Activated naive CD8-positive, alpha-beta T cell treated with anti-CD3 and anti-CD28 coated beads, Interleukin-2, amount 50 U/mL, for 24 hours (primary cell): ENCODE measurements around the gene KLHL28.

ENCODE experiments used
- ATAC-seq: fragments of 150-1000 bp; cut with Tn5 transposase; one replicate; pipeline ENCODE4 v1.10.0; 2021
- DNase-seq: peaks from one replicate; pipeline ENCODE4 v3.0.0; 2021
- H3K27ac Mint-ChIP-seq: one replicate; pipeline ENCODE4 v1.8.0; 2021; ENCODE audit warnings: mild to moderate bottlenecking, mixed read lengths
- H3K27me3 Mint-ChIP-seq: one replicate; pipeline ENCODE4 v1.8.0; 2021; ENCODE audit warnings: mixed read lengths
- H3K36me3 Mint-ChIP-seq: one replicate; pipeline ENCODE4 v1.8.0; 2021; ENCODE audit warnings: low read depth, mixed read lengths
- H3K4me1 Mint-ChIP-seq: one replicate; pipeline ENCODE4 v1.8.0; 2021; ENCODE audit warnings: mixed read lengths
- H3K4me3 Mint-ChIP-seq: one replicate; pipeline ENCODE4 v1.8.0; 2021; ENCODE audit warnings: mild to moderate bottlenecking, moderate library complexity, mixed read lengths
- H3K9me3 Mint-ChIP-seq: one replicate; pipeline ENCODE4 v1.8.0; 2021; ENCODE audit warnings: mixed read lengths

KLHL28 gene

DNA sequence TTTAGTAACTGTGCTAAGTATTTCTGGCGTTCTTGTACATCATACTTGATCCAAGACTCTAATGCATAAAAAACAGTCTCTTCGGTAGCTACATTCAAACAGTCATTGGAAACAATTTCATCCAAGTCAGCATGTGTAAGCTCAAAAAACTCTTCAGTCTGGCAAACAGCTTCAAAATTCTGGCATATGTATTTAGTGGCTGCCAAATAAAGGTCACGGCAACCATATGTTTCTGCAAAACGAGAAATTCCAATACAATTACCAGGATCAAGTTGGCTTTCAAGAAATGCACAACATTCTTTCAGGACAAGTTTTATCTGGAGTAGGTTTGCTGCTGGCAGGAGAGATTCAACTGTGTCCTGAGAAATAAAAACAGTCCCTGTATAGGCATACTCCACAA is 16.5 kb downstream of the KLHL28 start:
- Mint-ChIP-seq H3K9me3 (peaks cover 4% of the 10 kb centered on the region), H3K4me3 (no peak overlapping the region)

DNA sequence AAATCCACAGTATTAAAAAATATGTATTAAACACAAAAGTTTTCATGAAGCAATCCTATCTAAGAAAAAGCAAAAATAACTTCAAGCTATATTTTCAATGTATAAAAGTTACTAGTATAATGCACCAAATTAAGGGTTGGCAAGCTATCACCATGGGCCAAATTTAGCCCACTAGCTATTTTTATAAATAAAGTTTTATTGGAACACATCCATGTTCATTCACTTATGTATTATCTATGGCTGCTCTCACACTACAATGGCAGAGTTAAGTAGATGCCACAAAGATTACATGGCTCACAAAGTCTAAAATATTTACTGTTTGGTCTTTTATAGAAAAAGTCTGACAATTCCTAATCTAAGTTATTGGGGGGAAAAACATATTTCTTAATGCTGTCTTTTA is 17.6 kb downstream of the KLHL28 start:
- no peaks in the 10 kb centered on the region for H3K27me3 Mint-ChIP-seq
- no peak for ATAC-seq
- H3K4me1 Mint-ChIP-seq = peaks cover 23% of the 10 kb centered on the region
- no peak overlapping the region for H3K27ac Mint-ChIP-seq
- H3K36me3 Mint-ChIP-seq = peaks cover 70% of the 10 kb centered on the region
- no peak for DNase-seq
- peaks cover 4% of the 10 kb centered on the region for H3K9me3 Mint-ChIP-seq
- no peak overlapping the region for H3K4me3 Mint-ChIP-seq

More for the DNA sequence above, 16.5 kb downstream of the KLHL28 start:
- H3K27ac Mint-ChIP-seq = no peak overlapping the region
- ATAC-seq (no peak), DNase-seq (no peak)
- H3K36me3 Mint-ChIP-seq = peaks cover 63% of the 10 kb centered on the region
- no peaks in the 10 kb centered on the region for H3K27me3 Mint-ChIP-seq
- H3K4me1 Mint-ChIP-seq = peaks cover 28% of the 10 kb centered on the region

DNA sequence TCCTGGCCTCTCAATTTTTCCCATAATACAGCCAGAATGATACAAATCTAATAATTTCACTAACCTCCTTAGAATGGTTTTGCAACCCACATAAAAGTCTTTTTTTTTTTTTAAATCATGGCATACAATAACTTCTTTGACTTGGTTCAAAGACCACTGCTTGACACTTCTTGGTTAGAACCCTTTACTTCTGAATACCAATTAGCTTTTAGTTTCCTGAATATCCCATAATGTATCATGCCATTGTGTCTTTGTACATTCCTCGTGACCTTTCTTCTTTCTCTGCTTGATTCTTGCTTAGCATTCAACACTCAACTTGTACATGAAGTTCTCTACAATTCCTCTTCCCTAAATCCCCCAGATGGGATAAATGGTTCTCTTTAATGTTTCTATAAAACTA is 19.3 kb downstream of the KLHL28 start:
- Mint-ChIP-seq H3K4me3 (no peak overlapping the region), H3K27me3 (no peaks in the 10 kb centered on the region), H3K27ac (no peak overlapping the region), H3K9me3 (peaks cover 4% of the 10 kb centered on the region), H3K4me1 (peaks cover 22% of the 10 kb centered on the region), H3K36me3 (peaks cover 73% of the 10 kb centered on the region)
- ATAC-seq (no peak), DNase-seq (no peak)

DNA sequence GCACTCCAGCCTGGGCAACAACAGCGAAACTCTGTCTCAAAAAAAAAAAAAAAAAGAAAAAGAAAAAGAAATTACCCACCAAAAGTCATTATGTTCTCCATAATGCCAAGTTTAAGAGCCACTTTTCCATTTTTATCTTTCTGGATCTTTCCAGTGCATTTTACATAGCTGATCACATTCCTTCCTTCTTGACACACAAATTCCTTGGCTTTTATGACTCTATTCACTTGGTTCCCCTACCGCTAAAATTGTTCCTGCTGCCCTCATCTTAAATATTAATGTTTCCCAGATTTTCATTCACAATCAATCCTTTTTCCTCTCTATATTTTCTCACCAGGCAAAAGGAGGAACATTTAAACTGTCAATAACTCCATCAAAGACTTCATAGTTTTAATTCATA is 20.2 kb downstream of the KLHL28 start:
- Mint-ChIP-seq H3K36me3 (peaks cover 69% of the 10 kb centered on the region), H3K27ac (no peak overlapping the region), H3K27me3 (no peaks in the 10 kb centered on the region), H3K9me3 (peaks cover 4% of the 10 kb centered on the region), H3K4me1 (peaks cover 20% of the 10 kb centered on the region), H3K4me3 (no peak overlapping the region)
- no peak for DNase-seq
- no peak for ATAC-seq

DNA sequence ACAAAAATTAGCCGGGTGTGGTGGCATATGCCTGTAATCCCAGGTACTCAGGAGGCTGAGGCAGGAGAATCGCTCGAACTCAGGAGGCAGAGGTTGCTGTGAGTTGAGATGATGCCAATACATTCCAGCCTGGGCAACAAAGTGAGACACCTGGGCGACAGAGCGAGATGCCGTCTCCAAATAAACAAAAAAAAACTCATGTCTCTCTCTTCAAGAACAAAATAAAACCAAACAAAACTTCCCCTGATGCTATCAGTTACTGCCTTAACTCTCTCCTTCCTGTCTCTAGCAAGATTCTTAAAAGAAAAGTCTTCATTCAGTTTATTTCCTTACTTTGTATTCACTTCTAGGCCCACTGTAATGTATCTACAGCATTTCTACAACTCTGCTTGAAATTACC is 20.8 kb downstream of the KLHL28 start:
- H3K36me3 Mint-ChIP-seq = peaks cover 74% of the 10 kb centered on the region
- H3K27me3 Mint-ChIP-seq = no peaks in the 10 kb centered on the region
- no peak for DNase-seq
- no peak for ATAC-seq
- H3K4me1 Mint-ChIP-seq = peaks cover 26% of the 10 kb centered on the region
- peaks cover 4% of the 10 kb centered on the region for H3K9me3 Mint-ChIP-seq
- H3K4me3 Mint-ChIP-seq = no peak overlapping the region
- H3K27ac Mint-ChIP-seq = no peak overlapping the region

DNA sequence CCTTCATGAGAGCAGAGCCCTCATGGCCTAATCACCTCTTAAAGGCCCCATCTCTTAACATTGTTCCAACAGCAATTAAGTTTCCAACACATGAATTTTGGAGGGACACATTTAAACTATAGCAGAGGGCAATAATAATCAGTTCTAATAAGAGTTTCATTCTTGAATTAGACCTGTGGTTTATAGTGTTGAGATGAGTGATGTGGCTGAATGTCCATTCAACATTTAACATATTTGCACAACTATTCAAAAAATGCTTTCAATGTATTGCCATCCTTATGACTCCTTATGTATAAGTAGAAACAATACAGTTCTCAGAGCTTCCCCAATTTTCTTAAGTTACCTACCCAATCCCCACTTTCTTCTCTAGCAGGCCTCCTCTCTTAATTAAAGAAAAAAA is 21.5 kb downstream of the KLHL28 start:
- peaks cover 4% of the 10 kb centered on the region for H3K9me3 Mint-ChIP-seq
- no peak overlapping the region for H3K4me3 Mint-ChIP-seq
- H3K27ac Mint-ChIP-seq = no peak overlapping the region
- peaks cover 26% of the 10 kb centered on the region for H3K4me1 Mint-ChIP-seq
- peaks cover 68% of the 10 kb centered on the region for H3K36me3 Mint-ChIP-seq
- DNase-seq (no peak), ATAC-seq (no peak)
- no peaks in the 10 kb centered on the region for H3K27me3 Mint-ChIP-seq

DNA sequence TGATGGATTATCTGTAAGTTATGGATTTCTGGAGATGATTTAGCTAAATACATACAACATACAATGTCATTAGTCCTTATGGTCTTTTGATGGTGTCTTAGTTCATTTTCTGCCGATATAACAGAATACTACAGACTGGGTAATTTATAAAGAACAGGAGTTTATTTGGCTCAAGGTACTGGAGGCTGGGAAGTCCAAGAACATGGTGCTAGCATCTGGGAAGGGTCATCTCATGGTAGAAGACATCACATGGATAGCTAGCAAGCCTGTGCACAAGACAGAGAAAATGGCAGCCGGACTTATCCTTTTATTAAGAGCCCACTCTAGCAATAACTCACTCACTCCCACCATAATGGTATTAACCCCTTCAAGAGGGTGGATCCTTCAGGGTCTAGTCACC is 24.2 kb downstream of the KLHL28 start:
- no peaks in the 10 kb centered on the region for H3K27me3 Mint-ChIP-seq
- DNase-seq = no peak
- H3K36me3 Mint-ChIP-seq = peaks cover 55% of the 10 kb centered on the region
- no peak overlapping the region for H3K4me3 Mint-ChIP-seq
- no peak for ATAC-seq
- no peak overlapping the region for H3K27ac Mint-ChIP-seq
- H3K4me1 Mint-ChIP-seq = peaks cover 26% of the 10 kb centered on the region
- H3K9me3 Mint-ChIP-seq = peaks cover 4% of the 10 kb centered on the region

DNA sequence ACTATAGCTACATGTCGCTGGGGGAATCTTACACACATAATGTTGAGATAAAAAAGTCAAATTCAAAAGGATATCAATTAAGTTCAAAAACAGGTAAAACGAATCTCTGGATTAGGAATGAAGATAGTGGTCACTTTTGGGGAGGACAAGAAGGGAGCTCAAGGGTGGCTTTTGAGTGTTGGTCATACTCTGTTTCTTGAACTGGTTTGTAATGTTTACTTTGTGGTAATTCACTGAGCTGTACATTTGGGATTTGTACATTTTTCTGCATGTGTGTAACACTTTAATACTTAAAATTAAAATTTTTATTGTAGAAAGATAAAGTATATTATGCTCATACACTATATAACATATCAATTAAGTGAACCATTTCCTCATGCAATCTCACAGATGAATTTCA is 26.6 kb downstream of the KLHL28 start:
- Mint-ChIP-seq H3K4me3 (no peak overlapping the region), H3K36me3 (peaks cover 40% of the 10 kb centered on the region), H3K4me1 (peaks cover 14% of the 10 kb centered on the region), H3K27ac (no peak overlapping the region), H3K9me3 (no peaks in the 10 kb centered on the region), H3K27me3 (no peaks in the 10 kb centered on the region)
- no peak for ATAC-seq
- DNase-seq = no peak

DNA sequence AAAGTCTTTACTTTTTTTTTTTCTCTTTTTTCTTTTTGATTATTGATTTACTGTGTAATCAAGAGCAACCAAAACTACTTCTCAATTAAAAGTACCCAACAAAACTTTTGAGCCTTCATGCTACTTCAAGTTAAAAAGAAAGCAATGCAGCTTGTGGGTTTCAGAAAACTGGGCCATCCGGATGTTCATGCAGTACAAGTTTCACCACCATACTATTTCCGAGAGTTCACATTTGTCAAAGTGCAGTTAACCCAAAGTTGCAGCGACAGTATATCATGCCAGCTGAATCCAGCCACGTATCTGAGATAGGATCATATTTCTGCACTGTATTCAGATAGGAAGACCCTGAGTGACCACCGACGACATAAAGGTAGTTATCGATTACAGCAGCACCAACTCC is 33.0 kb downstream of the KLHL28 start:
- Mint-ChIP-seq H3K4me3 (no peak overlapping the region), H3K9me3 (no peaks in the 10 kb centered on the region), H3K27me3 (no peaks in the 10 kb centered on the region), H3K4me1 (peaks cover 4% of the 10 kb centered on the region), H3K27ac (no peak overlapping the region), H3K36me3 (peaks cover 12% of the 10 kb centered on the region)
- ATAC-seq = no peak
- no peak for DNase-seq

DNA sequence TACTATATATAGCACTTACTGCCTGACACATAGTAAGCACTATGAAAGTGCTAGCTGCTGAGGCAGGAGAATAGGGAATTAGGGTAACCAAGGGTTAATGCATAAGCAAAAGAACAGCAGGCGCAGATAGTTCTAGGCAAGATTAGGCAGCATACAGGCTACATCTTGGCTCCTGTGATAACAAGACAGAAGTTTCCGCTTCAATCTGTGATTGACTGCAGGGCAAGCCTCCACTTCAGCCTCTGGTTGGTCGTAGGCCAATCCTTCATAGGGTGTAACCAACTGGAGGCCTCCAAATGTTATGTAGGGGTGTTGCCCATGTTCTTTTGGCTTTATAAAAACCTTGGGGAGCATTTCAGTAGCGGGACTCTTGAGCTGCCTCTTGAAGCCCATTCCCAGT is 46.9 kb downstream of the KLHL28 start:
- Mint-ChIP-seq H3K4me3 (no peak overlapping the region), H3K36me3 (no peaks in the 10 kb centered on the region), H3K4me1 (no peaks in the 10 kb centered on the region), H3K9me3 (no peaks in the 10 kb centered on the region), H3K27ac (no peak overlapping the region), H3K27me3 (peaks cover 22% of the 10 kb centered on the region)
- DNase-seq = no peak
- no peak for ATAC-seq

DNA sequence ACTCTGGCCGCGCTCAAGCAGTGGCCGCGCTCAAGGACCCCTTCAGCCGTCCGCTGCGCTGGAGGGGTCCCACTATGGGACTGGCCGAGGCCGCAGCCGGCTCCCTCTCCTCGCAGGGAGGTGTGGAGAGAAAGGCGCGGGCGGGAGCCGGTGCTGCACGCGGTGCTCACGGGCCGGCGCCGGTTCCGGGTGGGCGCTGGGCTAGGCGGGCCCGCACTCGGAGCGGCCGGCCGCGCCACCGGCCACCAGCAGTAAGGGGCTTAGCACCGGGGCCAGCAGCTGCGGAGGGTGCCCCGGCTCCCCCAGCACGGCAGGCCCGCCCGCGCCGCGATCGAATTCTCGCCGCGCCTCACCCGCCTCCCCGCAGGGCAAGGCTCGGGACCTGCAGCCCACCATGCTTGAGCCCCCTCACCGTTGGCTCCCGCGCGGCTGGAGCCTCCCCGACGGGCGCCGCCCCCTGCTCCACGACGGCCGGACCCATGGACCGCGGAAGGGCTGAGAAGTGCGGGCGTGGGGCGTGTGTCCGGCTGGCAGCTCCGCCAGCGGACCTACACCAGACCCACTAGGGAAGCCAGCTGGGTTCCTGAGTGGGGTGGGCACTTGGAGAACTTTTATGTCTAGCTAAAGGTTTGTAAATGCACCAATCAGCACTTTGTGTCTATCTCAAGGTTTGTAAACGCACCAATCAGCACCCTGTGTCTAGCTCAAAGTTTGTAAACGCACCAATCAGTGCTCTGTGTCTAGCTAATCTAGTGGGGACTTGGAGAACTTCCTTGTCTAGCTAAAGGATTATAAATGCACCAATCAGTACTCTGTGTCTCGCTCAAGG is 49.5 kb downstream of the KLHL28 start:
- Mint-ChIP-seq H3K9me3 (no peaks in the 10 kb centered on the region), H3K4me3 (peak overlapping the region; percentile 29), H3K36me3 (no peaks in the 10 kb centered on the region), H3K27me3 (peaks cover 30% of the 10 kb centered on the region), H3K27ac (no peak overlapping the region), H3K4me1 (no peaks in the 10 kb centered on the region)
- ATAC-seq (peak; percentile 36), DNase-seq (no peak)

DNA sequence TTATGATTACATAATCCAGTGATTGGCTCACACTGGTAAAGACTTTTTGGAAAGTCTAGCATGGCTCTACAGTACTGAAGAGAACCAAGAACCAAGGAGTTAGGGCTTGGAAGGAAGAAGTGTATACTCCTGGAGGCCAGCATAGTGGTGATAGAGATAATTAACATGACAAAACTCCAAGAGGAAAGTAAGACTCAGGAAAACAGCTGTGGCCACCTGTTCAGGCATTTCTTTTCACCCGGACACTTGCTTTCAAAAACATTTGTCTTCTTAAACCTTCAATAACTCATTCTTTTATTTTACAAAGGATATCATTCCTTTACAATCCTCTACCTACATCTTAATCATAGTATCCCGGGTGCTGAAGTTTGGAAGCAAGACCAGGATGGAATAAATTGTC is 50.9 kb downstream of the KLHL28 start:
- H3K4me3 Mint-ChIP-seq = no peak overlapping the region
- ATAC-seq (no peak), DNase-seq (no peak)
- no peaks in the 10 kb centered on the region for H3K36me3 Mint-ChIP-seq
- H3K4me1 Mint-ChIP-seq = no peaks in the 10 kb centered on the region
- H3K27ac Mint-ChIP-seq = no peak overlapping the region
- peaks cover 30% of the 10 kb centered on the region for H3K27me3 Mint-ChIP-seq
- no peaks in the 10 kb centered on the region for H3K9me3 Mint-ChIP-seq

DNA sequence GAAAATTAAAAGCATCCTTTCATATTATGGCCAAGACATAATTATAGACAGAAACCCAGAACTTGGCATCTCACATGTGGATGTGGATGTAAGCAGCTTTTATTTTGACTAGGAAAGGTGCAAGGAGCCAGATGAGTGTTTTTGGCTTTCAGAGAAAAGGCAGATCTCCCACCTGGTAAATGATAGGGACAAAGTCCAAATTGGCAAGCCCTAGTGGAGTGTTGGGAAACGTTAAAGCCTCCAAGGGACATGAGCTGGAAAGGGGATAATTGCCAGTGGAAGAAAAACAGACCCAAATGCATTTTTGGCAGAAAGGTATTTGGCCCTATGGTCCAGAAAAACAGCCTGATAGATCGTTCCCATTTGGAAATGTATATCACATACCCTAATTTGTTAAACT is 60.1 kb downstream of the KLHL28 start:
- Mint-ChIP-seq H3K27ac (no peak overlapping the region), H3K36me3 (no peaks in the 10 kb centered on the region), H3K4me1 (peaks cover 15% of the 10 kb centered on the region), H3K4me3 (no peak overlapping the region), H3K27me3 (no peaks in the 10 kb centered on the region), H3K9me3 (no peaks in the 10 kb centered on the region)
- ATAC-seq (no peak), DNase-seq (no peak)

DNA sequence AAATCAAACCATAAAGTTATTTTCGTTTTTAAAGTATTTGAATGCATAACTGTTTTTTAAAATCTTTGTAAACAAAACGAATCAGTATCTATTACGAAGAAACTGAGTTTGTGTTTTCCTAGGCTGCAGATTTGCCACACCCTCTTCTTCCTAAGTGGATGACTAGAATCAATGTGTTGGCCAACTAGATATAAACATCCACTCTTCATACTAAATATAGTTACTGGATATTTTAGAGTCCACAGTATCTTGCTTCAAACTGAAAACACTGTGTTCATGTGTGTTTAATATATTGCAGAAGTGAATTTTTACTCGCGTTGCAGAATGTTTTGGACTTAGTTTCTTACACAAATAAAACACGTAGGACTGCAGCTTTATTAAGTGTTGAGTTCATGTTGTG is 63.2 kb downstream of the KLHL28 start:
- DNase-seq = no peak
- H3K27ac Mint-ChIP-seq = no peak overlapping the region

DNA sequence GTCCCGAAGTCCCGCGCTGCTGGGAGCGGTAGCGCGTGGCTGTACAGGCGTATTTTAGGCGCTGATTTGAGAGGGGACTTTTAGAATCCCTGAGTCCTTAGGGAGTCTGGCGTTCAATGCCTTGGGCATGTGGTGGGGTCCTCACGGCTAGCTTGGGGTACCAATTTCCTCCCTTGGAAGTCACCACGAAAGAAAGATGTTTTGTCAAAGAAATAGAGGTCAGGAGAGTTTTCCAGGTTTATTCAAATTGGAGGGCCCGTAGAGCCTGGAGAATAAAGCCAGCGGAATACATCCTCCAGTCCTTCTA is 63.9 kb downstream of the KLHL28 start:
- Mint-ChIP-seq H3K4me1 (peaks cover 18% of the 10 kb centered on the region), H3K4me3 (peak overlapping the region; percentile 87), H3K27ac (peak overlapping the region; percentile 86), H3K27me3 (no peaks in the 10 kb centered on the region), H3K36me3 (no peaks in the 10 kb centered on the region), H3K9me3 (no peaks in the 10 kb centered on the region)
- DNase-seq (no peak), ATAC-seq (no peak)

More for the DNA sequence above, 63.2 kb downstream of the KLHL28 start:
- no peaks in the 10 kb centered on the region for H3K9me3 Mint-ChIP-seq
- no peaks in the 10 kb centered on the region for H3K27me3 Mint-ChIP-seq
- peak overlapping the region; percentile 87 for H3K4me3 Mint-ChIP-seq
- H3K36me3 Mint-ChIP-seq = no peaks in the 10 kb centered on the region
- peaks cover 18% of the 10 kb centered on the region for H3K4me1 Mint-ChIP-seq
- ATAC-seq = no peak
